ENCODE measurements around the gene FAM20A.
"Not testable (repeated sequence)": the region's sequence is repeated elsewhere in the genome, so short reads cannot be mapped to it uniquely, and the experiment has no call there.

The FAM20A gene

GRCh38 chr17:68589086-68589485, 12.1 kb downstream of the FAM20A start:
- no peak overlapping the region for H3K4me3 ChIP-seq
- H3K9me3 ChIP-seq (ENCODE audit: low read depth, low read length), result no peaks in the 10 kb centered on the region
- no peaks in the 10 kb centered on the region for H3K36me3 ChIP-seq (ENCODE audit: insufficient read depth, low read length)
- TF ChIP-seq EZH2 (IDR thresholded peaks at IDR 0.05), result no peak
- no peak for TF ChIP-seq FOXP2 (optimal IDR thresholded peaks at IDR 0.05; ENCODE audit: control extremely low read depth, extremely low read length, insufficient read depth)
- TF ChIP-seq POLR2AphosphoS5 (IDR thresholded peaks at IDR 0.05; ENCODE audit: borderline replicate concordance, low read depth, low read length), result no peak
- H3K27ac ChIP-seq, result no peak overlapping the region
- no peak overlapping the region for H3K9ac ChIP-seq (ENCODE audit: insufficient read length)
- DNase-seq (ENCODE audit: low read depth, low spot score), result no peak

DNA sequence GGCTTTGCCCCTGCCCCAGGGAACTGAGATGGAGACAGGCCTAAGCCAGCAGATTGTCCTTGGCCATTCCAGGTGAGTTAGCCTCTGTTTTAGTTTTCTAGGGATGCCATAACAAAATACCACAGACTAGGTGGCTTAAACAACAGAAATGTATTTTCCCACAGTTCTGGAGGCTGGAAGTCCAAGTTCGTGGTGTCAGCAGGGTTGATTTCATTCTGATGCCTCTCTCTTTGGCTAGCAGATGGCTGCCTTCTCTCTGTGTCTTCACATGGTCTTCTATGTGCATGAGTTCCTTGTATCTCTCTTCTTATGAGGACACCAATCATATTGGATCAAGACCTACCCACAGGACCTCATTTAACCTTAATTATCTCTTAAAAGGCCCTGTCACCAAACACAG, 12.8 kb downstream of the FAM20A start:
- H3K9ac ChIP-seq (ENCODE audit: insufficient read length), result no peak overlapping the region
- DNase-seq (ENCODE audit: low read depth, low spot score), result no peak
- H3K9me3 ChIP-seq (ENCODE audit: low read depth, low read length), result no peaks in the 10 kb centered on the region
- H3K27ac ChIP-seq, result no peak overlapping the region
- H3K36me3 ChIP-seq (ENCODE audit: insufficient read depth, low read length), result no peaks in the 10 kb centered on the region
- H3K4me3 ChIP-seq, result no peak overlapping the region
- TF ChIP-seq POLR2AphosphoS5 (IDR thresholded peaks at IDR 0.05; ENCODE audit: borderline replicate concordance, low read depth, low read length), result no peak
- TF ChIP-seq EZH2 (IDR thresholded peaks at IDR 0.05), result no peak
- no peak for TF ChIP-seq FOXP2 (optimal IDR thresholded peaks at IDR 0.05; ENCODE audit: control extremely low read depth, extremely low read length, insufficient read depth)

- no peak overlapping the region for H3K27ac ChIP-seq
- H3K9ac ChIP-seq (ENCODE audit: insufficient read length), result no peak overlapping the region
- no peaks in the 10 kb centered on the region for H3K36me3 ChIP-seq (ENCODE audit: insufficient read depth, low read length)
- H3K4me3 ChIP-seq, result no peak overlapping the region
- no peak for TF ChIP-seq FOXP2 (optimal IDR thresholded peaks at IDR 0.05; ENCODE audit: control extremely low read depth, extremely low read length, insufficient read depth)
- no peak for TF ChIP-seq POLR2AphosphoS5 (IDR thresholded peaks at IDR 0.05; ENCODE audit: borderline replicate concordance, low read depth, low read length)
- no peak for TF ChIP-seq EZH2 (IDR thresholded peaks at IDR 0.05)
- no peaks in the 10 kb centered on the region for H3K9me3 ChIP-seq (ENCODE audit: low read depth, low read length)
- DNase-seq (ENCODE audit: low read depth, low spot score), result no peak
These were observed 13.3 kb downstream of the FAM20A start for GRCh38 chr17:68587847-68588246.

GRCh38 chr17:68587026-68587425, 14.1 kb downstream of the FAM20A start:
- H3K36me3 ChIP-seq (ENCODE audit: insufficient read depth, low read length), result no peaks in the 10 kb centered on the region
- no peaks in the 10 kb centered on the region for H3K9me3 ChIP-seq (ENCODE audit: low read depth, low read length)
- TF ChIP-seq POLR2AphosphoS5 (IDR thresholded peaks at IDR 0.05; ENCODE audit: borderline replicate concordance, low read depth, low read length) (no peak), FOXP2 (optimal IDR thresholded peaks at IDR 0.05; ENCODE audit: control extremely low read depth, extremely low read length, insufficient read depth) (no peak), EZH2 (IDR thresholded peaks at IDR 0.05) (no peak)
- no peak overlapping the region for H3K9ac ChIP-seq (ENCODE audit: insufficient read length)
- H3K27ac ChIP-seq, result no peak overlapping the region
- no peak for DNase-seq (ENCODE audit: low read depth, low spot score)
- H3K4me3 ChIP-seq, result no peak overlapping the region

DNA sequence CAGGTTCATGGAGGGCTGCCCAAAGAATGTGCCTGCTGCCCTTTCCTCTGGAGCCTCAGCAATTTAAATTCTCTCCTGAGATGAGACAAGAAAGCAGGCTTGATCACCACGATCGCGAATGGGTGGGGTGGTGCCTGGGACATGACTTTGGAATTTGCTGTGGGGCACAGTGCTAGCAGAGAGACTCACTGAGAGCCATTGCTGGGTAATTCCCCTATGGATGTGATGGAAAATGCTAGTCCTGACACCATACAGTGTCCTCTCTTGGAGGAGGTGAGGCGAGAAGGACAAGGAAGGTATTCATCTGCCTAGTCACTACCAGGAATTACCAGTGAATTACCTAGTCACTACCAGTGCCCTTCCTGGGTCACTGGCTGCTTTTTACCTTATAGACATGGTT, 15.5 kb downstream of the FAM20A start:
- Histone ChIP-seq H3K27ac (no peak overlapping the region), H3K36me3 (ENCODE audit: insufficient read depth, low read length) (no peaks in the 10 kb centered on the region), H3K4me3 (no peak overlapping the region), H3K9ac (ENCODE audit: insufficient read length) (no peak overlapping the region), H3K9me3 (ENCODE audit: low read depth, low read length) (no peaks in the 10 kb centered on the region)
- TF ChIP-seq EZH2 (IDR thresholded peaks at IDR 0.05), result no peak
- no peak for TF ChIP-seq FOXP2 (optimal IDR thresholded peaks at IDR 0.05; ENCODE audit: control extremely low read depth, extremely low read length, insufficient read depth)
- TF ChIP-seq POLR2AphosphoS5 (IDR thresholded peaks at IDR 0.05; ENCODE audit: borderline replicate concordance, low read depth, low read length), result no peak
- DNase-seq (ENCODE audit: low read depth, low spot score), result no peak

DNA sequence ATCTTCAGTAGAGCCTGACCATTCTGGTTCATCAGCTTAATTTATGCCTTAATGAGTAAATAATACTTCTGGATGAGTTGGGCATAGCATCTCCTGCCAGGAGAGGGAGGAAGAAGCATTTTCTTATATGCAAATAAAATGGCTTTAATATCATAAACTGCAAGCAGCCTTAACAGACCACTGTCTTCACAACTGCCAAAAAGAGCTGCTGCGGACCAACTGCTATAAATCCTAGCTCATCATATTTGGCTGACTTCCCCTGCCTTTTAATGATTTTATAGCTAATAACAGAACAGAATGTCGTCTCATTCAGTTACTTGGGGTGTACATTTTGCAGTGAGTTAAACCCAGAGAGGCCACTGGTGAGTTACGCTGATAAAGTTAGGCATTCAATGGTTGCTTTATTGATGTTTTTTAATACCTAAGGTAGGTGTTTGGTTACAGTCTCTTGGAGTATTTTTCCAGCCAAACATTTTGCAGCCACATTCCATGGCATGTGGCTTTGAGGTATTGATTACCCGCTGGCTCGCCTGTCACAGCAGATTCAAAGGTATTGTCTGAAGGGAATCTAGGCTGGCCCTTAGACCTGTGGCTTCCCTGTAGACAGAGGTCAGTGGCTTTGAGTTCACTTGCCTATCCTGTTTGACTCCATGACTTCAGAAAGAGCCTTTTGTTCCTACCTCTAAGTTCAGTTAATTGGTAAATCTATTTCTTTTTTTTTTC, 16.4 kb downstream of the FAM20A start:
- Histone ChIP-seq H3K27ac (no peak overlapping the region), H3K9ac (ENCODE audit: insufficient read length) (no peak overlapping the region), H3K9me3 (ENCODE audit: low read depth, low read length) (no peaks in the 10 kb centered on the region), H3K4me3 (no peak overlapping the region), H3K36me3 (ENCODE audit: insufficient read depth, low read length) (no peaks in the 10 kb centered on the region)
- no peak for DNase-seq (ENCODE audit: low read depth, low spot score)
- no peak for TF ChIP-seq FOXP2 (optimal IDR thresholded peaks at IDR 0.05; ENCODE audit: control extremely low read depth, extremely low read length, insufficient read depth)

DNA sequence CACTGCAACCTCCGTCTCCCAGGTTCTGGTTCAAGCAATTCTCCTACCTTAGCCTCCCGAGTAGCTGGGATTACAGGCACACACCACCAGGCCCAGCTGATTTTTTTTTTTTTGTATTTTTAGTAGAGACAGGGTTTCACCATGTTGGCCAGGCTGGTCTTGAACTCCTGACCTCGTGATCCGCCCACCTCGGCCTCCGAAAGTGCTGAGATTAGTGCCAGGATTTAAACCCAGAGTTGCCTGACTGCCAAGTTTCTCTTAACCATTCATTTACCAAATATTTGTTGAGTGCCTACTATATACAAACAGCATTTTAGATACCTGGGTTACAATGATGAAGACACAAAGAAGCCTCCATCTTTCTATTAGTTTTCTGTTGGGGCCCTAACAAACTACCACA, 18.3 kb downstream of the FAM20A start:
- DNase-seq (ENCODE audit: low read depth, low spot score); H3K9ac ChIP-seq (ENCODE audit: insufficient read length); H3K36me3 ChIP-seq (ENCODE audit: insufficient read depth, low read length); H3K9me3 ChIP-seq (ENCODE audit: low read depth, low read length); H3K4me3 ChIP-seq; H3K27ac ChIP-seq: not testable (repeated sequence)

DNA sequence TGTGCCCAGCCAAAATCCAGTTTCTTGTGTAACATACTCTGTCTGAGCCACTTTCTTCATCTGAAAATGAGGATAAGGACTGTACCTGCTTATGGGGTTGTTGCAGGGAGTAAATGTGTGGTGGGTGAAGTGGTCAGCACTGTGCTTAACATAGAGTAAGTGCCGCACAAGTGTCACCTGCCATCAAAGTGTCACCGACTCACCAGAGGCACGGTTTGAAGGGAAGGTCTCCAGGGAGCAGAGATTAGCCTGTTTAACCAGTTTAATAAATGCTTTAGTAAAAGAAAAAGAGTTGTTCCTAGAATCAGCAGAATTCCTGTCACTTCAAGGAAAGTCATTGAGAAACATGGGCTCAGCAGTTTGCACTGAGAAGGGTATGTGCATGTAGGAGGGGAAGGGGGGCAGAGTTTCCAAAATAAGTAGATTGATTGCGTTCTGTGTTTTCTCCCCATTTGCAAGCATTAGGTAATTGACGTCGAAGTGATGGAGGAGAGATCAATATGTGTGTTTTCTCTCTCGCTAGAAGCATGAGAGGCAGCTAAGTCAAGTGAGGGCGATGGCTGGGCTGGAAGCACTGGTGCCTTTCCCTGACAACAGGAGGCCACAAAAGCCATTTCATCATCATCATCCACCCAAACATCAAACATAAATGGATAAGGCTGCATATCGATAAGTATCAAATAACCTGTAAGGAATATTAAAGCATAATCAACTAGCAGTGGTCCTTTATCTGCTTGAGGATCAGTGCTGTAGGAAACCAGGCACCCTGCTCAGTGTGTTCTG, 19.1 kb downstream of the FAM20A start:
- TF ChIP-seq EZH2 (IDR thresholded peaks at IDR 0.05) (no peak), POLR2AphosphoS5 (IDR thresholded peaks at IDR 0.05; ENCODE audit: borderline replicate concordance, low read depth, low read length) (no peak), FOXP2 (optimal IDR thresholded peaks at IDR 0.05; ENCODE audit: control extremely low read depth, extremely low read length, insufficient read depth) (no peak)
- no peak overlapping the region for H3K27ac ChIP-seq
- H3K36me3 ChIP-seq (ENCODE audit: insufficient read depth, low read length), result no peaks in the 10 kb centered on the region
- no peak overlapping the region for H3K9ac ChIP-seq (ENCODE audit: insufficient read length)
- no peak for DNase-seq (ENCODE audit: low read depth, low spot score)
- no peaks in the 10 kb centered on the region for H3K9me3 ChIP-seq (ENCODE audit: low read depth, low read length)
- no peak overlapping the region for H3K4me3 ChIP-seq
